Raji (cell line): ENCODE results near the gene SP6.

Experiments
- POLR2A ChIP-seq: IDR thresholded peaks from 2 replicates; pipeline ENCODE4 v1.6.1; 2011; ENCODE audit warnings: low read depth, low read length, control low read depth; ENCODE audit not compliant: insufficient read depth

SP6 gene

GRCh38 chr17:47884427-47884740 is 33.4 kb upstream of the SP6 start:
- no peak for TF ChIP-seq POLR2A

DNA sequence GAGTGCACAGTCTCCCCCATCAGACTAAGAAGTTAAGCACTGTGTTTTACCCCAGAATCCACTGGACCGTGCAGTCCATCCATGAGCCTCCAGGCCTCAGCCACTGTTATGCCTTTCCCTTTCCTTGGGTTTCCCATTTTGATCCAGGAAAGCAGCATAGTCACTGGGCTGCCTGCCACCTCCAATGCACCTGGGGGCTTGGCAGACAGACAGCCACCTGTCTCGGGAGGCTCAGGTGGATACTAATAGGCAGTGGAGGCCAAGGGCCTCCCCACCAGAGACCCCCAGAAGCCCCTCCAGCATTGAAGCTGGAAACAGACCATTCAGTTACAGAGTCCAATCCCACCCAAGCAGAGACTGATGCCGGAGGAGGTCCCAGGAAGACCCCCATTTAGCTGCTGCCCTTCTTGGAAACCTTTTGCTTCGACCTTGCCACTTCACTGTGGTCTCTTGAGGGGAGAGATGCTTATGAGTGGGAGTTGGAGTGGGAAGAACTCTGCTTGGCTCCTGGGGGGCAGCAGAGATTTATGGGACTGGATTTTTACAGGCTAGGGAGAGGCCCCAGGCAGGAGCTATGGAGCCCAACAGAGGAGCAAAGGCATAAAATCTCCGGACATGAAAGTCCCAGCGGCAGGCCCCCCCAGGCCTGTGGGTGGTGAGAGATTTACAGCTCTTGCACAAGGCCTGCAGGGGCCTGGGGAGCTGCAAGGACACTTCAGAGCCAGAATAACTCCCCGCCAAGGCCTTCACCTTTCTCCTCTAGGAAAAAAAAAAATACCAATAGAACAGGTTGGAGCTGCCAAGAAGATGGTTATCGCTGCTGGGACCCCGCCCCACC is 32.8 kb upstream of the SP6 start:
- TF ChIP-seq POLR2A: no peak

GRCh38 chr17:47882695-47883588 is 32.0 kb upstream of the SP6 start:
- no peak for TF ChIP-seq POLR2A

- TF ChIP-seq POLR2A: no peak
Observed at GRCh38 chr17:47882247-47882646, 31.3 kb upstream of the SP6 start.

DNA sequence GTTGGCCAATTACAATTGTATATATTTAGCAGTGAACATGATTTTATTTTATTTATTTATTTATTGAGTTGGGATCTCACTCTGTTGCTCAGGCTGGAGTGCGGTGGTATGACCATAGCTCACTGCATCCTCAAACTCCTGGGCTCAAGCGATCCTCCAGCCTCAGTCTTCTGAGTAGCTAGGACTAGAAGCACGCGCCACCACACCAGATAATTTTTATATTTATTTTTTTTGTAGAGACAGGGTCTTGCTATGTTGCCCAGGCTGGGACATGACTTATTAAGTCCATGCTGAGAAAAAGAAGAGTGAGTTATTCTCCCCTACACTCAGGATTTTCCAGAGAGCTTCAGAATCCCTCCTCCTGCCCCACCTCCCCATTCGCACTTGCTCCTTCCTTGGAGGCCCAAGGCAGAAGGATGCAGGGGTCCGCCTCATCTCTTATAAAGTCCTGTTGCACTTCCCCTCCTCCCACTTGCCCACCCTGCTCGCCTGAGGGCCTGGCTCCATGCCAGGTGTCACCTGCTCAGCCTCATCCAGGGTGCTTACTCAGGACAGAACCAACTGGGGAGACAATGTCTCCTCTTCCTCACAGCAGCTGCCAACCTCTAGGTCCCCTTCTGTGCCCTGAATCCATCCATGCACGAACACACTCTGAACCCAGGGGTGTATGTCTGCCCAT is 29.0 kb upstream of the SP6 start:
- no peak for TF ChIP-seq POLR2A

DNA sequence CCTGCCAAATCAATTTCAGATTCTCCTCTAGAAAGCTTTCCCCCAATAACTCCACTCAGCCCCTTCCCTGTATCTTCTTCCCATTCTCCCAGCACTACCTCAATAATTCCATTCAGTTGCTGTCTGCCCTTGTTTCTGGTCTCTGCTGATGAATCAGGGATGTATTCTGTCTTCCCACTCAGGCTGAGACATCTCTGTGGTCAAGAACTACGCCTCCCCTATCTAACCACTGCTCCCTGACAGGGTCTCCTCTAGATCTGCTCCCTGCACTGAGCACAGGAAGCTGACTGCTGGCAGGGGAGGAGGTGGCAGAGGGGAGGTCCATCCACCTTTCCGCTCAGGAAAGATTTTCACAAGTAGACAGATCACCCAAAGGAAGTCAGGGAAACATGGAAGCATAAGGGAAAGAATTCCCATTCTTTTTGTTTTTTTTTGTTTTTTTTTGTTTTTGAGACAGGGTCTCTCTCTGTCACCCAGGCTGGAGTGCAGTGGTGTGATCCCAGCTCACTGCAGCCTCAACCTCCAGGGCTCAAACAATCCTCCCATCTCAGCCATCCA is 28.1 kb upstream of the SP6 start:
- no peak for TF ChIP-seq POLR2A

GRCh38 chr17:47878203-47879027 is 27.5 kb upstream of the SP6 start:
- no peak for TF ChIP-seq POLR2A

GRCh38 chr17:47877368-47878034 is 26.5 kb upstream of the SP6 start:
- TF ChIP-seq POLR2A: no peak

DNA sequence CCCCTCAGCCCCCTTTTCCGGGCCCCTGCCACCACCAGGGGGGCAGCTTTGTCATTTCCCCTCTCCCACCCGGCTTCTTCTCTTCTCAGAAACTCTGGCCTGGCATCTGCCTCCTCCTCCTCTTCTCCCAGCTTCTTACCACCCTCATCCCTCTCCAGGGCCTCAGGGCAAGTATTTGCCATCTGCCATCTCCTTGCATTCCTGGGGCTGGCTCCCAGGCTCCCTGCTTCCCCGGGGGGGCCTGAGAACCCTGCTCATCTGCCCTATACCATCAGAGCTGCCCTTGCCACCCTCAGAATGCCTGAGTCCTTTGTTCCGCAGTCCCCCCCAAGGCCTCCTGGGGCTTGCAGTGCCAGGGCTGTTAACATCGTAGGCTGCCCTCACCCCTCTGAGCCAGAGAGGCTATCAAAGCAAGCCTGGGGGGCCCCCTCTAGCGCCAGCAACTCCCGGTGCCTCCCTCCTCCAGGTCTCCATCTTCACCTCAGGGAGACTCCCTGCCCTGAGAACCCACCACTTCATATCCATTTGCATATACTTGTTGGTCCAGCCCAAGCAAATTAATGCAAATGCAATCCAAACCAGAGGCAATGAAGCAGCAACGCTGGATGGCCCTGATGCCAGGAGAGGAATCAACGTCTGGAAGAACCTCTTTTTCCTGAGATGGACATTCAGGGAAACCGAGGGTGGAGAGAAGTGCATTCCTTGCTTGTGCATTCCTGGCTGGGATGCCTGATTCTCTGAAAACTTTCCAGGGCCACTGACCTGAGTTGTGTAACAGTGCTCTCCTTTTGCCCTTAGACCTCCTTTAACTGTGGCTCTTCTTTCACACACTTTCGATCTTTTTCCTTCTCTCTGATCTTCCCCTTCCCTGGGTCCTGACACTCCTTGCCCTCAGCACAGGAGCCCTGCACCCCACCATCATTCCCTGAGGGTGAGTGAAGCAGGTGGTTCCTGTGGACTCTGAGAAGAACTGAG is 24.3 kb upstream of the SP6 start:
- TF ChIP-seq POLR2A: no peak

GRCh38 chr17:47873200-47874090 is 22.5 kb upstream of the SP6 start:
- TF ChIP-seq POLR2A: no peak

DNA sequence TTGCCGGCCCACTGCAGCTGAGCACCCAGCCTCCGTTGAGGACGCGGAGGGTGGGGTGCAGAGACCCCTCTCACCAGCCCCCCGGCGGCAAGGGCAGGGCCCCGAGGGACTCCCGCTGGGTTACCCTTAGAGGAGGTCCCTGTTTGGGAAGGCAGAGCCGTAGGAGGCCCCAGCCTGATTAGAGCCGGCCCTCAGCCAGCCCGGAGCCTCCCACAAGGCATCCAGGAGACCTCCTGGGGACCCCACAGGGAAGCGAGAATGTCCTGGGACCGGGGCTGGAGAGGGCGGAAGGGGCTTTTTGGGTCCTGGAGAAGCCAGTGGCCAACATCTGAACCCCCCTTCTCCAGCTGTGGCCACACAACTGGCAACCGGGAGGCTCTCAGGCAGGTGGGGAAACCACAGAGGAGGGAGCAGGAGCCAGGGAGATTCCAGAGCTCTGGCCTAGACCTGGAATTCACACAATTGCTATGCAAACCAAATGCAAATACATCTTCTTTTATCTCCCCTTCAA is 21.7 kb upstream of the SP6 start:
- TF ChIP-seq POLR2A: no peak
